IPS DF 19.7 (cell line): ENCODE results near the gene IREB2.

Experiments used
- DNase-seq: peaks from one replicate; pipeline ENCODE4 v3.0.0-alpha.2; 2013; ENCODE audit warnings: low read depth, low spot score

The IREB2 gene

DNA sequence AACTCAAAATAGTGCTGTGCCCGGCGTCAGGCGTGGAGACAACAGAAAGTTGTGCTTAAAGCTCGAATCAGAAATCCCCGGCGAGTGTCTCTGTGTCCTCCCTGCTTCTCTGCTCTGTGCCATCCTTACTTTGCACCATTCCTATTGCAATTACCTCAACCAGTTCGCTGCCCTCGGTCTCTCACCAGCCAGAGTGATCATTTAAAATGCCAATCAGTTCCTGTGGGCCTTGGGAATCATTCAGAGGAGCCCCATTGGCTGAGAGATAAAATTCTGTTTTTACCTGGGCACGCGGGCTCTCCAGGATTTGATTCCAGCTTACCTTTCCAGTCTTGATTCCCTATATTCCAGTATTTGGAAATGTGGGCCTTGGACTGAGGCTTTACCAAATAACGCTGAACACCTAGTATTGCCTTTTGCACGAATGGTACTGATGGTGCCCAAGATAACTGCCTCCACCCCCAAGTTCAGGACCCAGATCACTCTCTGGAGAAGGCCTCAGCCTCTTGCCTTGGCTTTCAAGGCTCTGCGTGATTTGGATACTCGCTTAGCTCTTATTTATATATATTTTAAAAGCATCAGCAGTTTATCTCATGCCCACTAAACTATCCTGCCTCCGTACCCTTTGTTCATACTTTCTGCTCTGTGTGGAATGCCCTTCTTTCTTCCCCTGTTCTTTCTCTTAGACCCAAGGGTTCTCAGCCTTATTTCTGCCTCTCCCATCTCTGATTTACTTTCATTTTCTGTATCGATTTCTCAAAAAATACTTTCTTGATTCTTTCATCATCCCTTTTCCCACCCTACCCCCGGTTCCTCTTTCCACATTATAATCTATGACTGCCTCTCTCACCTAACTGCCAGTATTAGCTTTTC, 103.1 kb downstream of the IREB2 start:
- DNase-seq = no peak

GRCh38 chr15:78541744-78542034, 103.7 kb downstream of the IREB2 start:
- no peak for DNase-seq

DNA sequence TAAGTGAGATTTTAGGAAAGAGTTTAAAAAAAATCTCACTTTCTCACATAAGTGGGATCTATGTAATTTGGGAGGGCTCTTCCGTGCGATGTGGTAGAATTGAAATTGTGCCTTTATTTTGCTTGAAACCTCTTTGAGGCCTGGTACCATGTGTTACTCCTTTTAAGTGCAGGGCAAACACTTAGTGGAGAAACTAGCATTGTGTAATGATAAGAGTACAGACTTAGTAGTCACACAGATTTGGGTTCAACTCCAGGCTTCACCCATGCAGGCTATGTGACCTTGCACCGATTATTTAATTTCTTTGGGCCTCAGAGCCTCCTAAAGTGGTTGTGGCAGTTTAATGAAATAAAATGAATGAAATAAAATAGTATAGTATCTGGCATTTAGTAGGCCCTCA, 104.6 kb downstream of the IREB2 start:
- no peak for DNase-seq

DNA sequence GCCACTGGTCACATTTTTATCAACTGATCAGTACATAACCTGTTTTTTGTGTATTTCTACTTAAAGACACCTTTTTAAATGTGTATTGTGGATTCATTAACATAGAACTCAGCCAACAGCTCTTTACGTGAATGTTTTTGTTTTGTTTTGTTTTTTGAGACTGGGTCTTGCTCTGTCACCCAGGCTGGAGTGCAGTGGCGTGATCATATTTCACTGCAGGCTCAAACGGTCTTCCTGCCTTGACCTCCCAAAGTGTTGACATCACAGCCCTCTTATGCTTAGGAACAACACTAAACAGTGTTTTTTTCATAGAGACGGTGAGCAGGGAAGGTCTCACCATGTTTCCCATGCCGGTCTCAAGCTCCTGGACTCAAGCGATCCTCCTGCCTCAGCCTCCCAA, 112.2 kb downstream of the IREB2 start:
- DNase-seq = no peak

GRCh38 chr15:78550815-78551214, 112.8 kb downstream of the IREB2 start:
- DNase-seq = no peak
